K562 (cell line): ENCODE results near the gene TMCO1. TPM values are rescaled to one million over a fixed set of nuclear protein-coding genes. Genes with fewer than 3 reads are reported as not detected.

ENCODE experiments used
- HNRNPH1 ChIP-seq: fragments of 200-400 bp; formaldehyde crosslinking; optimal IDR thresholded peaks from 2 replicates; pipeline ENCODE3; 2017; ENCODE audit warnings: low read depth, mild to moderate bottlenecking, low read length, moderate library complexity
- NONO ChIP-seq, 2 experiments: fragments of 200-400 bp in 1 of 2; fragments of 450-650 bp in 1 of 2; formaldehyde crosslinking in 1 of 2; IDR thresholded peaks; 2 replicates each; pipeline ENCODE4 v1.6.1; 2017; ENCODE audit warnings: low read depth in 2 of 2, mild to moderate bottlenecking in 2 of 2, moderate library complexity in 2 of 2, low read length in 1 of 2
- SNRNP70 ChIP-seq: fragments of 200-400 bp; formaldehyde crosslinking; optimal IDR thresholded peaks from 2 replicates; pipeline ENCODE3; 2017; ENCODE audit warnings: low read depth, low read length
- SPI1 ChIP-seq: IDR thresholded peaks from 2 replicates; pipeline ENCODE4 v1.6.1; 2011; ENCODE audit warnings: low read depth, low read length, control low read depth, borderline replicate concordance
- SREBF2 ChIP-seq: sonication (generic); formaldehyde crosslinking; IDR thresholded peaks from 2 replicates; pipeline ENCODE4 v1.4.0; 2020; ENCODE audit warnings: mild to moderate bottlenecking, missing genetic modification reagents
- SRSF3 ChIP-seq: fragments of 200-400 bp; formaldehyde crosslinking; IDR thresholded peaks from 2 replicates; pipeline ENCODE4 v1.6.1; 2016; ENCODE audit warnings: mild to moderate bottlenecking, low read length, moderate library complexity; ENCODE audit not compliant: insufficient read depth
- U2AF1 ChIP-seq: fragments of 200-400 bp; formaldehyde crosslinking; optimal IDR thresholded peaks from 2 replicates; pipeline ENCODE3; 2017; ENCODE audit warnings: mild to moderate bottlenecking, low read depth, low read length, moderate library complexity
- ZNF551 ChIP-seq: fragments of 250-450 bp; sonication (Bioruptor Pico); IDR thresholded peaks from 2 replicates; pipeline ENCODE4 v1.5.0; 2021; ENCODE audit warnings: mild to moderate bottlenecking, moderate library complexity
- polyA plus RNA-seq, 8 experiments: library from polyadenylated mRNA; depleted of rRNA in 4 of 8; stranded (reverse) in 5 of 8; unstranded in 3 of 8; fragments of >200 nt; fragmentation: Nextera tagmentation in 2 of 8; fragmentation: Illumina TruSeq in 1 of 8; extraction: Ambion mirVana in 2 of 8; extraction: Trizol in 1 of 8; gene quantifications; 2 replicates each; pipeline versions ENCODE4 v1.2.1 to v1.2.3, GENCODE V29; 2011 to 2014; ENCODE audit warnings: inconsistent platforms in 1 of 8, missing spikeins in 1 of 8
- total RNA-seq, 7 experiments: library from RNA; depleted of rRNA in 6 of 7; stranded (reverse); fragments of >200 nt in 6 of 7; fragmentation: Illumina TruSeq in 2 of 7; extraction: Trizol in 2 of 7; gene quantifications; 2 replicates each; pipeline versions ENCODE4 v1.2.1 to v1.2.3, GENCODE V29; 2011 to 2021; ENCODE audit warnings: low replicate concordance in 1 of 7
- TF ChIP-seq, protein P1 (sequence below): sonication (generic); formaldehyde crosslinking; IDR thresholded peaks from 2 replicates; pipeline ENCODE4 v1.8.1; 2022; ENCODE audit warnings: missing genetic modification reagents
- TF ChIP-seq, protein P2 (sequence below): fragments of 450-650 bp; formaldehyde crosslinking; IDR thresholded peaks from 2 replicates; pipeline ENCODE4 v1.4.0; 2022; ENCODE audit warnings: mild to moderate bottlenecking, moderate library complexity
- TF ChIP-seq, protein P3 (sequence below): fragments of 200-400 bp; formaldehyde crosslinking; IDR thresholded peaks from 2 replicates; pipeline ENCODE4 v1.6.1; 2017; ENCODE audit warnings: mild to moderate bottlenecking, low read depth, low read length, moderate library complexity
- TF ChIP-seq, protein P4 (sequence below): sonication (generic); formaldehyde crosslinking; IDR thresholded peaks from 2 replicates; pipeline ENCODE4 v1.8.0; 2022; ENCODE audit warnings: mild to moderate bottlenecking, low read depth, missing genetic modification reagents
- TF ChIP-seq, protein P5 (sequence below): fragments of 450-650 bp; IDR thresholded peaks from 2 replicates; pipeline ENCODE4 v1.6.1; 2016; ENCODE audit warnings: mild to moderate bottlenecking

Gene TMCO1
- total and polyA plus RNA-seq, 9 of the 15 experiments (the other 6 are each of a cell fraction or from before 2014, with no cell fraction given), result 69.3 to 561 (median 175) TPM

DNA sequence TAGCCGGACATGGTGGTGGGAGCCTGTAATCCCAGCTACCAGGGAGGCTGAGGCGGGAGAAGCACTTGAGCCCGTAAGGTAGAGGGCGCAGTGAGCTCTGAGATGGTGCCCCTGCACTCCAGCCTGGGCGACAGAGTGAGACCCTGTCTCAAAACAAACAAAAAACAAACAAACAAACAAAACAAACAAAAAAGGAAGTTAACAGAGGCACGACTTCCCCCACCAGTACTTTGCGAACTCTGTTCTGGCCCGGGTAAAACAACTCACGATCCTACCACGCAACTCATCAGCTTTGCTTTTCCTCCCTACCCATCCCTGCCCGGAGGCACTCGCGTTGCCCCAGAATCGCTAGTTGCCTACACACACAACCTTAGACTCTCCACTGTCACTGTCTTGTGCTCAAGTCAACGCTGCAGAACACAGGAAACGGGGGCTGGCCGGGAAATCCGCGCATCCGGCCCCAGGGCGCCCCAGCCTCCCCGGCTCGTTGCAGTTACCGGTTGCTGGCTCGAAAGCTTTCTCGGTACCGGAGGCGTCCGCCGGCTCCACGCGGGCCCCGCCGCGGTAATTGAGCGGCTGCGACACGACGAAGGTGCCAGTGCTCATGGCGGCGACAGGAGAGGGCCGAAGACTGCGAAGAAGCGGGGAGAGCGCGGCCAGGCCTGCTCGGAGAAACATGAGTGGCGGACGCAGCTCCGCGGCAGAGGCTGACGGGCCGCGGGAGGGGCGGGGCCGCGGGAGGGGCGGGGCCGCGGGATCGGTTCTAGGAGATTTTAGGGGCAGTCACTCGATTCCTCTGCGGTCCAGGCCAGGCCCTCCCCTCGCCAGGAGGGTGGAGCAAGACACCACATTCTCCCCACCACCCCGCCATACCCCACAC is 70.5 kb downstream of the TMCO1 start, which contains the start of gene ALDH9A1 (continued):
- 0 out of 2 replicates have a peak, but pooled peaks have one; percentile 69 for TF ChIP-seq SREBF2 (CRISPR knock-in tag)
- TF ChIP-seq, protein P1, sequence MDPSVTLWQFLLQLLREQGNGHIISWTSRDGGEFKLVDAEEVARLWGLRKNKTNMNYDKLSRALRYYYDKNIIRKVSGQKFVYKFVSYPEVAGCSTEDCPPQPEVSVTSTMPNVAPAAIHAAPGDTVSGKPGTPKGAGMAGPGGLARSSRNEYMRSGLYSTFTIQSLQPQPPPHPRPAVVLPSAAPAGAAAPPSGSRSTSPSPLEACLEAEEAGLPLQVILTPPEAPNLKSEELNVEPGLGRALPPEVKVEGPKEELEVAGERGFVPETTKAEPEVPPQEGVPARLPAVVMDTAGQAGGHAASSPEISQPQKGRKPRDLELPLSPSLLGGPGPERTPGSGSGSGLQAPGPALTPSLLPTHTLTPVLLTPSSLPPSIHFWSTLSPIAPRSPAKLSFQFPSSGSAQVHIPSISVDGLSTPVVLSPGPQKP (CRISPR knock-in tag), result no peak
- no peak for TF ChIP-seq SNRNP70
- TF ChIP-seq, protein P2, sequence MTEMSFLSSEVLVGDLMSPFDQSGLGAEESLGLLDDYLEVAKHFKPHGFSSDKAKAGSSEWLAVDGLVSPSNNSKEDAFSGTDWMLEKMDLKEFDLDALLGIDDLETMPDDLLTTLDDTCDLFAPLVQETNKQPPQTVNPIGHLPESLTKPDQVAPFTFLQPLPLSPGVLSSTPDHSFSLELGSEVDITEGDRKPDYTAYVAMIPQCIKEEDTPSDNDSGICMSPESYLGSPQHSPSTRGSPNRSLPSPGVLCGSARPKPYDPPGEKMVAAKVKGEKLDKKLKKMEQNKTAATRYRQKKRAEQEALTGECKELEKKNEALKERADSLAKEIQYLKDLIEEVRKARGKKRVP (CRISPR knock-in tag), result no peak
- no peak for TF ChIP-seq HNRNPH1
- TF ChIP-seq ZNF551, result no peak
- peak; percentile 46 for TF ChIP-seq U2AF1
- TF ChIP-seq, protein P3, sequence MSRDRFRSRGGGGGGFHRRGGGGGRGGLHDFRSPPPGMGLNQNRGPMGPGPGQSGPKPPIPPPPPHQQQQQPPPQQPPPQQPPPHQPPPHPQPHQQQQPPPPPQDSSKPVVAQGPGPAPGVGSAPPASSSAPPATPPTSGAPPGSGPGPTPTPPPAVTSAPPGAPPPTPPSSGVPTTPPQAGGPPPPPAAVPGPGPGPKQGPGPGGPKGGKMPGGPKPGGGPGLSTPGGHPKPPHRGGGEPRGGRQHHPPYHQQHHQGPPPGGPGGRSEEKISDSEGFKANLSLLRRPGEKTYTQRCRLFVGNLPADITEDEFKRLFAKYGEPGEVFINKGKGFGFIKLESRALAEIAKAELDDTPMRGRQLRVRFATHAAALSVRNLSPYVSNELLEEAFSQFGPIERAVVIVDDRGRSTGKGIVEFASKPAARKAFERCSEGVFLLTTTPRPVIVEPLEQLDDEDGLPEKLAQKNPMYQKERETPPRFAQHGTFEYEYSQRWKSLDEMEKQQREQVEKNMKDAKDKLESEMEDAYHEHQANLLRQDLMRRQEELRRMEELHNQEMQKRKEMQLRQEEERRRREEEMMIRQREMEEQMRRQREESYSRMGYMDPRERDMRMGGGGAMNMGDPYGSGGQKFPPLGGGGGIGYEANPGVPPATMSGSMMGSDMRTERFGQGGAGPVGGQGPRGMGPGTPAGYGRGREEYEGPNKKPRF, result no peak
- TF ChIP-seq SRSF3, result no peak
- TF ChIP-seq, protein P4, sequence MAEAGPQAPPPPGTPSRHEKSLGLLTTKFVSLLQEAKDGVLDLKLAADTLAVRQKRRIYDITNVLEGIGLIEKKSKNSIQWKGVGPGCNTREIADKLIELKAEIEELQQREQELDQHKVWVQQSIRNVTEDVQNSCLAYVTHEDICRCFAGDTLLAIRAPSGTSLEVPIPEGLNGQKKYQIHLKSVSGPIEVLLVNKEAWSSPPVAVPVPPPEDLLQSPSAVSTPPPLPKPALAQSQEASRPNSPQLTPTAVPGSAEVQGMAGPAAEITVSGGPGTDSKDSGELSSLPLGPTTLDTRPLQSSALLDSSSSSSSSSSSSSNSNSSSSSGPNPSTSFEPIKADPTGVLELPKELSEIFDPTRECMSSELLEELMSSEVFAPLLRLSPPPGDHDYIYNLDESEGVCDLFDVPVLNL (CRISPR knock-in tag), result 0 out of 2 replicates have a peak, but pooled peaks have one; percentile 45
- no peak for TF ChIP-seq SPI1
- TF ChIP-seq, protein P5, sequence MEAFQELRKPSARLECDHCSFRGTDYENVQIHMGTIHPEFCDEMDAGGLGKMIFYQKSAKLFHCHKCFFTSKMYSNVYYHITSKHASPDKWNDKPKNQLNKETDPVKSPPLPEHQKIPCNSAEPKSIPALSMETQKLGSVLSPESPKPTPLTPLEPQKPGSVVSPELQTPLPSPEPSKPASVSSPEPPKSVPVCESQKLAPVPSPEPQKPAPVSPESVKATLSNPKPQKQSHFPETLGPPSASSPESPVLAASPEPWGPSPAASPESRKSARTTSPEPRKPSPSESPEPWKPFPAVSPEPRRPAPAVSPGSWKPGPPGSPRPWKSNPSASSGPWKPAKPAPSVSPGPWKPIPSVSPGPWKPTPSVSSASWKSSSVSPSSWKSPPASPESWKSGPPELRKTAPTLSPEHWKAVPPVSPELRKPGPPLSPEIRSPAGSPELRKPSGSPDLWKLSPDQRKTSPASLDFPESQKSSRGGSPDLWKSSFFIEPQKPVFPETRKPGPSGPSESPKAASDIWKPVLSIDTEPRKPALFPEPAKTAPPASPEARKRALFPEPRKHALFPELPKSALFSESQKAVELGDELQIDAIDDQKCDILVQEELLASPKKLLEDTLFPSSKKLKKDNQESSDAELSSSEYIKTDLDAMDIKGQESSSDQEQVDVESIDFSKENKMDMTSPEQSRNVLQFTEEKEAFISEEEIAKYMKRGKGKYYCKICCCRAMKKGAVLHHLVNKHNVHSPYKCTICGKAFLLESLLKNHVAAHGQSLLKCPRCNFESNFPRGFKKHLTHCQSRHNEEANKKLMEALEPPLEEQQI, result peak; percentile 43; the same call in 1 of the 2 replicates
- peak in 1 of 2 experiments; percentile 57; a peak in 1 of 4 replicates for TF ChIP-seq NONO (IDR thresholded peaks at IDR 0.05; ENCODE audit: low read depth in 2 of 2, low read length in 1 of 2)
